Eye (tissue), 1 donor: Measurements from ENCODE around the gene WBP2.
"Not testable (repeated sequence)": the region's sequence is repeated elsewhere in the genome, so short reads cannot be mapped to it uniquely, and the experiment has no call there.

Source experiments
- DNase-seq: peaks from one replicate; pipeline ENCODE4 v3.0.0-alpha.2; 2015

Gene WBP2

GRCh38 chr17:75865404-75866188 is 10.5 kb upstream of the WBP2 start:
- not testable (repeated sequence) for DNase-seq

GRCh38 chr17:75864887-75865286 is 9.8 kb upstream of the WBP2 start:
- not testable (repeated sequence) for DNase-seq

GRCh38 chr17:75864448-75864871 is 9.3 kb upstream of the WBP2 start:
- DNase-seq, result peak; percentile 46

- no peak for DNase-seq
Observed at GRCh38 chr17:75861927-75862317, 6.8 kb upstream of the WBP2 start.

- DNase-seq, result not testable (repeated sequence)
Observed at GRCh38 chr17:75859358-75859757, 4.2 kb upstream of the WBP2 start.

- DNase-seq, result no peak
Observed at GRCh38 chr17:75856062-75856756, 1.1 kb upstream of the WBP2 start.

GRCh38 chr17:75854881-75855309 is 240 bp downstream of the WBP2 start:
- DNase-seq, result no peak

GRCh38 chr17:75854101-75854748 is 910 bp downstream of the WBP2 start:
- no peak for DNase-seq

- DNase-seq, result no peak
Observed at GRCh38 chr17:75853433-75853832, 1.7 kb downstream of the WBP2 start.

- not testable (repeated sequence) for DNase-seq
Observed at GRCh38 chr17:75851693-75851991, 3.5 kb downstream of the WBP2 start.

GRCh38 chr17:75850928-75851692 is 4.0 kb downstream of the WBP2 start:
- no peak for DNase-seq

GRCh38 chr17:75849724-75850123 is 5.4 kb downstream of the WBP2 start:
- DNase-seq, result no peak

- DNase-seq, result no peak
Observed at GRCh38 chr17:75849279-75849646, 5.9 kb downstream of the WBP2 start.

GRCh38 chr17:75848523-75849278 is 6.4 kb downstream of the WBP2 start:
- peak; percentile 72 for DNase-seq

GRCh38 chr17:75847614-75848522 is 7.3 kb downstream of the WBP2 start:
- DNase-seq, result no peak

GRCh38 chr17:75846692-75847613 is 8.2 kb downstream of the WBP2 start:
- DNase-seq, result no peak

GRCh38 chr17:75845933-75846691 is 9.0 kb downstream of the WBP2 start:
- no peak for DNase-seq

GRCh38 chr17:75845058-75845711 is 9.9 kb downstream of the WBP2 start:
- DNase-seq, result peak; percentile 86

GRCh38 chr17:75844530-75845057 is 10.5 kb downstream of the WBP2 start:
- DNase-seq, result no peak
